Activated CD4-positive, alpha-beta T cell treated with anti-CD3 and anti-CD28 coated beads for 36 hours (primary cell): ENCODE measurements around the gene SMCO4. TPM values are rescaled to one million over a fixed set of nuclear protein-coding genes. Genes with fewer than 3 reads are reported as not detected.

Experiments
- ATAC-seq: fragments of 200-7000 bp; cut with Tn5 transposase; one replicate; pipeline ENCODE4 v1.10.0; 2021; ENCODE audit warnings: mild to moderate bottlenecking, moderate library complexity
- CTCF ChIA-PET: fragments of 350-600 bp; sonication (Branson Sonifier 250); formaldehyde crosslinking; loops from one replicate; lab custom pipeline; 2021; ENCODE audit warnings: antibody characterized with exemption; lab: Charles Lee
- POLR2A ChIA-PET: fragments of 350-600 bp; sonication (Branson Sonifier 250); formaldehyde crosslinking; loops from one replicate; lab custom pipeline; 2021; ENCODE audit warnings: antibody characterized with exemption, inconsistent platforms; lab: Charles Lee
- DNase-seq: peaks from one replicate; pipeline ENCODE4 v3.0.0-alpha.2; 2020
- H3K27ac Mint-ChIP-seq: one replicate; pipeline ENCODE4 v1.8.0; 2021; ENCODE audit warnings: mixed read lengths
- H3K27me3 Mint-ChIP-seq: one replicate; pipeline ENCODE4 v1.8.0; 2021; ENCODE audit warnings: mixed read lengths
- H3K36me3 Mint-ChIP-seq: one replicate; pipeline ENCODE4 v1.8.0; 2021; ENCODE audit warnings: low read depth, mixed read lengths
- H3K4me1 Mint-ChIP-seq: one replicate; pipeline ENCODE4 v1.8.0; 2021; ENCODE audit warnings: mixed read lengths
- H3K4me3 Mint-ChIP-seq: one replicate; pipeline ENCODE4 v1.8.0; 2021; ENCODE audit warnings: mild to moderate bottlenecking, moderate library complexity, mixed read lengths
- H3K9me3 Mint-ChIP-seq: one replicate; pipeline ENCODE4 v1.8.0; 2021; ENCODE audit warnings: low read depth, mixed read lengths
- intact Hi-C, 2 experiments: fragments of 100-400 bp; cut with DNase I in 1 of 2; cut with micrococcal nuclease in 1 of 2; formaldehyde crosslinking; loops; one replicate each; pipeline versions ENCODE4 v1.14.2 to v1.15.1; 2022 to 2024; cut with DNase I, micrococcal nuclease
- total RNA-seq, 2 experiments: library from RNA; stranded (reverse); gene quantifications; one replicate each; pipeline ENCODE4 v1.2.3, GENCODE V29; 2021

SMCO4 gene
- total RNA-seq, 2 experiments from 2014 or later: 24.5 to 24.6 TPM

DNA sequence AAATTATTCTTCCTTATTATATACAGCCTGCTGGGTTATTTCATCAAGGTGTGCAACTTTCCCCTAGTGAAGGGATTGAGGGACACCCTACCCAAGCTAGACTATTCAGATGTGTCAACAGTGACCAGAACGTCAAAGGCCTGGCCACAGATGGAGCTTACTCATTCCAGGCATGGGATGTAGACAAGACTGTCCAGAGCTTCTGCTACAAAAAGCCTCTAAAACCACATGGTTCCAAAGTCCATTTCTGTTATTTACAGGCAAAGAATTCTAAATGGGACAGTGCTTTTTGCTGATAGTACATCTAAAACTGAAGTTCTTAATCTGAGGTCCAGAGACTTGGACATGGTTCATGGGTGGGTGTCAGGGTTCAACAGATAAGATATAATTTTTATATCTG lies 9.7 kb upstream of the SMCO4 start:
- ChIA-PET POLR2A (no interaction called here), CTCF (interaction anchor here (0.7 kb wide), 1 partner anchor 38 kb away, joined by 3 read pairs; no protein-coding TSS in a partner anchor)
- no peaks in the 10 kb centered on the region for H3K9me3 Mint-ChIP-seq
- H3K36me3 Mint-ChIP-seq: no peaks in the 10 kb centered on the region
- H3K4me3 Mint-ChIP-seq: no peak overlapping the region
- DNase-seq (no peak), ATAC-seq (no peak)
- intact Hi-C loops: no loop called here
- H3K27me3 Mint-ChIP-seq: peaks cover 16% of the 10 kb centered on the region
- H3K4me1 Mint-ChIP-seq: no peaks in the 10 kb centered on the region
- H3K27ac Mint-ChIP-seq: no peak overlapping the region

DNA sequence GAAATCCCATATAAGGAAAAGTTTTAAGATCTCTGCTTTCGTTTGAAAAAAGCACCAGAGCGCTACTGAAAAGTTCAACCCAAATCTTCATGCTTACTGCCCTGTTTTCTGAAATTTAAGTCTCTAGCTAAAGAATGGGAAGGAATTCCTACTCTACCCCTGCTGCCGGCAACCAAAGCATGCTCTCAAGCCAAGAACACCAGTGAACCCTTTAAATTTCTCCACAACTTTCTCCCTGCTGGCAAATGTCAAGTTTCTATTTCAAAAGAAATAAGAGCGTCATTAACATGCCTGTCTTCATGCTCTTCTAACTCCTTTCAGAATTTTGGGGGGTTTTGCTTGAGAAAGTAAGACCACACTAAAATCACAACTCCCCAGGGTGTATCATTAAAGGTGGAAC lies 6.8 kb upstream of the SMCO4 start:
- Mint-ChIP-seq H3K36me3 (no peaks in the 10 kb centered on the region), H3K27me3 (peaks cover 10% of the 10 kb centered on the region), H3K27ac (no peak overlapping the region), H3K4me1 (peaks cover 3% of the 10 kb centered on the region), H3K4me3 (no peak overlapping the region), H3K9me3 (no peaks in the 10 kb centered on the region)
- intact Hi-C loops: loop anchor here (5.0 to 10.0 kb wide), 3 partner anchors 112 to 495 kb away; partner anchors contain the start of genes CEP295 (in 1 of the 2) and MED17 (in 1 of the 2)
- no peak for DNase-seq
- ChIA-PET CTCF (interaction anchor here (0.6 to 1.1 kb wide), 3 partner anchors 34 to 545 kb away, joined by 3 read pairs; no protein-coding TSS in a partner anchor), POLR2A (no interaction called here)
- no peak for ATAC-seq

DNA sequence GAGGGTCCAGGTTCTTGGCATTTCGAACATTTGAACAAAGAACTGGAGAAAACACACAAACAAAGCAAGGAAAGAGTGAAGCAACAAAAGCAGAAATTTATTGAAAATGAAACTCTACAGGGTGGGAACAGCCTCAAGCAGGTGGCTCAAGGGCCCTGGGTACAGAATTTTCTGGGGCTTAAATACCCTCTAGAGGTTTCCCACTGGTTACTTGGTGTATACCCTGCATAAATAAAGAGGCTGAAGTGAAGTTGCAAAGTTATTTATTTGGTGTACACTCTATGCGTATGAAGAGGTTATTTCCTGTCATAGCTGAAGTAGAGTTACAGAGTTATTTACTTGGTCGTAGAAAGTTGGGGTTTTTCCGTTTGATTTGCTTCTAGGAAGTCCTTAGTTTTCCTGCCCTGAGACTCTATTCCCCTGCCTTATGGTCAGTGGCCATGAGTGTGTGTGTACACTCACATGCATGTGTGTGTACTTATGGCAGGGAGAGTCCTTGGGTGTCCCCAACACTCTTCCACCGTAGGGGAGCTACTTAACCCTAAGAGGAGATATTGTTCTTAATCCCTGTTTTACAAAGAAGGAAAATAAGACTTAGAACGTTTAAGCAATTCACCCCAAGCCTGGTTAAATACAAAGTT lies 5.6 kb upstream of the SMCO4 start:
- no peak overlapping the region for H3K4me3 Mint-ChIP-seq
- POLR2A ChIA-PET: no interaction called here

DNA sequence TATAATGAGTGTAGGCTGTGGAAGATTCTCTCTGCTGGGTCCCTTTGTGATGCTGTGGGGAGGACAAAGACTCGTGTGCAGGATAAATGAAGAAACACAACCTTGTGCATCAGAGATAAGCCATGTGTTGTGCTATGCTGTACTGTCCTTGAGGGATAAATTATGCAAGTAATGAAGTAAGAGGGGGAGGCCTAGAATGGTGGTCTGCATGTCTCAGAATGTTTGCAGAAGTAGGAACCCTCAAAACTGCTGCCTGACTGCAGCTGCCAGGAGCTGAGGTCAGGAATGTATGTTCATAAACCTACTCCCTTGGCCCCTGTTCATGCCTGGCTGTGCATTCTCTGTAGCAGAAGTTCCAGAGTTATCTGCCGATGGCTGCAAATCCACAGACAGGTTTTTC lies 4.6 kb upstream of the SMCO4 start:
- intact Hi-C loops: loop anchor here (5.0 to 10.0 kb wide), 3 partner anchors 115 to 493 kb away; partner anchors contain the start of genes CEP295 (in 1 of the 2) and MED17 (in 1 of the 2)
- Mint-ChIP-seq H3K27me3 (peaks cover 6% of the 10 kb centered on the region), H3K4me1 (peaks cover 17% of the 10 kb centered on the region), H3K4me3 (no peak overlapping the region), H3K36me3 (no peaks in the 10 kb centered on the region), H3K27ac (no peak overlapping the region), H3K9me3 (no peaks in the 10 kb centered on the region)
- CTCF ChIA-PET: no interaction called here
- DNase-seq: no peak
- no peak for ATAC-seq
- POLR2A ChIA-PET: no interaction called here

More for the DNA sequence above, 5.6 kb upstream of the SMCO4 start:
- no peak for DNase-seq
- H3K36me3 Mint-ChIP-seq: no peaks in the 10 kb centered on the region
- peaks cover 7% of the 10 kb centered on the region for H3K27me3 Mint-ChIP-seq
- no peak for ATAC-seq
- peaks cover 12% of the 10 kb centered on the region for H3K4me1 Mint-ChIP-seq
- no peaks in the 10 kb centered on the region for H3K9me3 Mint-ChIP-seq
- no peak overlapping the region for H3K27ac Mint-ChIP-seq
- intact Hi-C loops: loop anchor here (5.0 to 10.0 kb wide), 3 partner anchors 114 to 494 kb away; partner anchors contain the start of genes CEP295 (in 1 of the 2) and MED17 (in 1 of the 2)
- CTCF ChIA-PET: no interaction called here

DNA sequence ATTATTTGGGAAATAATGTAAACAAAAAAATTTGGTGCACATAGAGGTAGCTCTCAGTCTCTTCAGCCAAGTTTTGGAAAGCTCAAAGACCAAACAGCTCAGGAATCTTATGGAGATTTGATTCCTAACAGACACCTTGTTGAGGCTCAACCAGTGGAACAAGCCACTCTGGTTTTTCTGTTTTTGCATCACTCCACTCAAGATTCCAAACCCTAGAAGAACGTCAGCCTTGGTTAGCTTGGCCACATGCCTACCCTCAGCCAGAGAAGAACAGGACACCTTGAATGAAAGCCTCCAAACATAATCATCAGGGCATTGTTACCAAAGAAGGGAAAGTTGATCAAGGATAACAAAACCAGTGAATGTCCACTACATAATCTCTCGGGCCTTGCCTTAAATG lies 3.8 kb upstream of the SMCO4 start:
- Mint-ChIP-seq H3K27me3 (peaks cover 6% of the 10 kb centered on the region), H3K4me1 (peaks cover 21% of the 10 kb centered on the region), H3K4me3 (no peak overlapping the region), H3K27ac (no peak overlapping the region), H3K36me3 (no peaks in the 10 kb centered on the region), H3K9me3 (no peaks in the 10 kb centered on the region)
- ChIA-PET CTCF (interaction anchor here (2.1 kb wide), 1 partner anchor 10 kb away, joined by 8 read pairs; no protein-coding TSS in a partner anchor), POLR2A (no interaction called here)
- DNase-seq (no peak), ATAC-seq (no peak)
- intact Hi-C loops: loop anchor here (5.0 to 10.0 kb wide), 3 partner anchors 115 to 492 kb away; partner anchors contain the start of genes CEP295 (in 1 of the 2) and MED17 (in 1 of the 2)

DNA sequence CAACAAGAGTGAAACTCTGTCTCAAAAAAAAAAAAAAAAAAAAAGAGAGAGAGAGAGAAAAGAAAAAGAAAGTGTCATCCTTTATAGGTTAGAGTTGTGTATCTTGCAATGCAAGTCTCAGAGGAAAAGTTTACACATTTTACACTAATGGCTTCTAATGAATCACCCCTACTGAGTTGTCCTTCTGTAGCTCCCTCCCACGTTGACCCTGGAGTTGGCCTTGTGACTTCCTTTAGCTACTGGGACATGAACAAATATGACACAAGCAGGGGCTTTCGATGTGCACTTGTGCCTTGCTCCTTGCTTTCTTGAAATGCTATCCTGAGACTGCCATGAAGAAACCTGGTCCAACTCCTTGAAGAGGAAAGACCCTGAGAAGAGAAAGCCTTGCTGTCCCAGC lies 2.4 kb upstream of the SMCO4 start:
- no peak overlapping the region for H3K4me3 Mint-ChIP-seq
- ATAC-seq: no peak
- POLR2A ChIA-PET: interaction anchor here (0.7 kb wide), 1 partner anchor 52 kb away, joined by 5 read pairs; no protein-coding TSS in a partner anchor

DNA sequence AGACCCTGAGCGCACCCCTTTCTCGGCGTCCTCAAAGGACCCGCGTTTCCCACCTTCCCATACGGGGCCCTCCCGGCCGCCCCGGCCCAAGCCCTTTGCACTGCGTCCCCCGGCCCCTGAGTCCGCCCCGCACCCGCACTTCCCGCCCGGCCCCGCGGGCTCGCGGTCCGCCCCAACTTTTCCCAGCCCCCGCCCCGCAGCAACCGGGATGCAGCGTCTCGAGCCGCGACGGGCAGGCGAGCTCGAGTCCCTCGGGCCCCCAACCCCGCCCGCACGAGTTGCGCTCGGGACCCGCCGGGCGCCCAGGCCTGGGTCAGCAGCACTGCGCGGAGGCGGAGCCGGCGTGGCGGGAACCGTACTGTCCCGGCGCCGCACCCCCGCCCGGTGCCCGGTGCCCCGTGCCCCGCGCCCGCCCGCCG lies 371 bp downstream of the SMCO4 start:
- intact Hi-C loops: loop anchor here (1.0 to 10.0 kb wide), 10 partner anchors 11 to 949 kb away; partner anchors contain the start of genes ANKRD49 (in 1 of the 2), CEP295 (in 1 of the 2), DEUP1 (in 1 of the 2) and MED17 (in 1 of the 2)
- CTCF ChIA-PET: interaction anchor here (0.5 to 1.7 kb wide), 6 partner anchors 13 to 601 kb away, joined by 3 to 7 read pairs (median 3); no protein-coding TSS in a partner anchor
- ATAC-seq (peak; percentile 37), DNase-seq (no peak)
- H3K4me1 Mint-ChIP-seq: peaks cover 30% of the 10 kb centered on the region
- no peaks in the 10 kb centered on the region for H3K27me3 Mint-ChIP-seq
- POLR2A ChIA-PET: interaction anchor here (1.1 to 1.3 kb wide), 2 partner anchors 10 to 119 kb away, joined by 3 to 5 read pairs; partner anchors contain the start of gene CEP295
- H3K4me3 Mint-ChIP-seq: peak overlapping the region; percentile 74
- H3K27ac Mint-ChIP-seq: peak overlapping the region; percentile 73
- H3K36me3 Mint-ChIP-seq: no peaks in the 10 kb centered on the region
- no peaks in the 10 kb centered on the region for H3K9me3 Mint-ChIP-seq

More for the DNA sequence above, 2.4 kb upstream of the SMCO4 start:
- Mint-ChIP-seq H3K9me3 (no peaks in the 10 kb centered on the region), H3K27me3 (peaks cover 3% of the 10 kb centered on the region), H3K36me3 (no peaks in the 10 kb centered on the region), H3K27ac (peak overlapping the region; percentile 23), H3K4me1 (peaks cover 30% of the 10 kb centered on the region)
- intact Hi-C loops: loop anchor here (2.0 to 10.0 kb wide), 4 partner anchors 107 to 491 kb away; partner anchors contain the start of genes CEP295 (in 1 of the 2) and MED17 (in 1 of the 2)
- DNase-seq: peak; percentile 39
- CTCF ChIA-PET: interaction anchor here (1.0 to 2.1 kb wide), 3 partner anchors 9 to 102 kb away, joined by 3 to 8 read pairs (median 4); no protein-coding TSS in a partner anchor

DNA sequence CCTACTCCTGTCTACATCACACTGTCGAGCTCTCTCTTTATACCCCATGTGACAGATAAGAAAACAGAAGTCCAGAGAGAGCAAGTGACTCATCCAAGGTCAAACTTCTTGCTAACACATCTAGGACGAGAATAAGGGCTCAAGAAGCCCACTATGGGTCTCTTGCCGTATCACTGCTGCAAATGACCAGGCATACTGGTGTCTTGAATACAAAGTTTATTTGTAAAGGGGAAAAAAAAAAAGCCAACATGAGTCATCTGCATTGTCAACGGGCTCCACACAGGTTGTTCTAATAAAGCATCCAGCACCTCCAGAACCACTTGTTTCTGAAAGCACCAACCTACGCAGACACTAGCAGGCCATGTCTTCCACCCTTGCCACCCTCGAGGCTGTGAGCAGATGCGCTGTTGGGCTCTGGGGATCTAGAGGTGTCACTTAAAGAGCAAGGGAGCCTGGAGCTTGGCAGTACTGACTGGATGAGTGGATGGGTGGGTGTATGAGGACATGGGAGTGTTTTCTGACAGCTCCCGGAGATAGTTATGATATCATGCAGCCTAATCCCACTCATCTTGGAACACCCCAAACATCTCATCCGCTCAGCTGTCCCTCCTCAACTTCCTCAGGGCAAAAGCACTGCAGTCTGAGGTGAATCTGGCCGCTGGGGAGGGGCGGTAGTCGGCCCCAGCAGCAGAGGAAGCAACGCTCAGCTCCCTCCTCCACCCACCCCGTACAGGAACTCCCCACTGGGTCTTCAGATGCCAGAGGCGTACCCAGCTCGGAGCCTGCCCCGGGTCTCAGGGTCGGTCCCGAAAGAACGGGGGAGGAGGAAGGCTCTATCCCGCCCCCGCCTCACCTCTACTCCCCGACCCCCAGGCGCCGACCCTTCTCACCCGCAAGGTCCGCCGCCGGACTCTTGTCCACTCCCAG lies 1.0 kb downstream of the SMCO4 start:
- no peaks in the 10 kb centered on the region for H3K9me3 Mint-ChIP-seq
- H3K27ac Mint-ChIP-seq: peak overlapping the region; percentile 73
- ChIA-PET POLR2A (interaction anchor here (1.1 to 1.3 kb wide), 2 partner anchors 10 to 120 kb away, joined by 3 to 5 read pairs; partner anchors contain the start of gene CEP295), CTCF (interaction anchor here (0.5 to 1.7 kb wide), 10 partner anchors 10 to 600 kb away, joined by 3 to 7 read pairs (median 3); no protein-coding TSS in a partner anchor)
- peak; percentile 66 for DNase-seq
- H3K4me3 Mint-ChIP-seq: peak overlapping the region; percentile 74
- no peaks in the 10 kb centered on the region for H3K36me3 Mint-ChIP-seq
- intact Hi-C loops: loop anchor here (1.0 to 10.0 kb wide), 9 partner anchors 10 to 950 kb away; partner anchors contain the start of genes ANKRD49 (in 1 of the 2), CEP295 (in 1 of the 2), DEUP1 (in 1 of the 2) and MED17 (in 1 of the 2)
- H3K27me3 Mint-ChIP-seq: no peaks in the 10 kb centered on the region
- H3K4me1 Mint-ChIP-seq: peaks cover 35% of the 10 kb centered on the region
- ATAC-seq: peak; percentile 56

DNA sequence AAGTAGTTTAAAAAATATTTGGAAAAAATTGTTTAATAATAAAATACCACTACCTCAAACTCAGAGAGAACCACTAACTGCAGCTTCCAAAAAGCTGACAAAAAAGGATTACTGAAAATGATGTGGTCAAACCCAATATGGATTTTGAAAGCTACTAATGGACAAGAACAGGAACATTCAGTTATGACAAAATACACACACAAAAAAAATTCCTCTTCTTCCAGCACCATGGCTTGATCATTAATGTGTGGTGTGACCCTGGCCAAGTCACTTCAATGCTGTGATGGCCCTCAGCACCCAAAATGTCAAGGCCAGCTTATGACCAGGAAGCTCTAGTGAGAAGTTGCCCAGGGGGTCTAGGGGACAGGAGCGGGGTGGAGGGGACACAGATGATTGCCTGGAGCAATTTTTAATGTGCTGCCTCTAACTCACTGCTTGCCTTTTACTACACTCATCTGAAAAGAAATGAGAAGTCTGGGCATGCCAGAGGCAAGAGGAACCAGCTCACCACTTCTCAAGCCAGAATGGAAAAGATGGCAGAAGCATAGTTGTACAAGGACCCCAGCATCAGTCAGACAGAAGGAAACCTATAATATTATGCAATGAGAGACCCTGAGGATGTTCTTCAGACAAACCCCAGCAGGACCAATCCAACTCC lies 2.2 kb downstream of the SMCO4 start:
- Mint-ChIP-seq H3K4me1 (peaks cover 39% of the 10 kb centered on the region), H3K36me3 (no peaks in the 10 kb centered on the region), H3K27me3 (no peaks in the 10 kb centered on the region), H3K4me3 (no peak overlapping the region), H3K9me3 (no peaks in the 10 kb centered on the region), H3K27ac (no peak overlapping the region)
- ChIA-PET POLR2A (no interaction called here), CTCF (interaction anchor here (1.0 to 1.7 kb wide), 6 partner anchors 9 to 112 kb away, joined by 3 to 7 read pairs (median 4); no protein-coding TSS in a partner anchor)
- intact Hi-C loops: loop anchor here (5.0 to 10.0 kb wide), 6 partner anchors 196 to 951 kb away; partner anchors contain the start of genes ANKRD49 (in 1 of the 2), DEUP1 (in 1 of the 2), MED17 (in 1 of the 2) and MRE11 (in 1 of the 2)
- ATAC-seq: no peak
- DNase-seq: no peak

DNA sequence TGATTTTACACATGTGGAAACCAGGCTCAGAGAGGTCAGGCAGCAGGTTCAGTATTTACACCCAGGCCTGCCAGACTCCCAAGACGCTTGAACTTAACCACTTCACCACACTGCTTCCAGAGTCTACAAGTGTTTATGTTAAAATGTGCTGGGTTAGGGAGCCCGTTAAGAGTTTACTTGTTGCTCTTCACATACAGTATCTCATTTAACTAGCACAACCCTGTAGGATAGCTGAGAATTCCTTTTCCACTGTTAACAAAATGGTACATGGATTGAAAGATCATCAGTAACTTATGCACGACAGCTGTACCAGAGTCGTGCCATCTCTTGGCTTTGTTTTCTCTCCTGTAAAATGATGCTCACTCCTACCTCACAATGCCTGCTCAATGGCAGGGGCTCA lies 2.9 kb downstream of the SMCO4 start:
- no peak overlapping the region for H3K27ac Mint-ChIP-seq
- intact Hi-C loops: loop anchor here (5.0 to 10.0 kb wide), 6 partner anchors 197 to 952 kb away; partner anchors contain the start of genes ANKRD49 (in 1 of the 2), DEUP1 (in 1 of the 2), MED17 (in 1 of the 2) and MRE11 (in 1 of the 2)
- no peaks in the 10 kb centered on the region for H3K36me3 Mint-ChIP-seq
- POLR2A ChIA-PET: no interaction called here
- H3K9me3 Mint-ChIP-seq: no peaks in the 10 kb centered on the region
- H3K4me3 Mint-ChIP-seq: no peak overlapping the region
- no peak for DNase-seq
- peaks cover 42% of the 10 kb centered on the region for H3K4me1 Mint-ChIP-seq
- no peaks in the 10 kb centered on the region for H3K27me3 Mint-ChIP-seq
- CTCF ChIA-PET: interaction anchor here (1.5 kb wide), 1 partner anchor 26 kb away, joined by 3 read pairs; no protein-coding TSS in a partner anchor
- ATAC-seq: no peak
